ENCODE data around the gene YJU2. TPM values are rescaled to one million over a fixed set of nuclear protein-coding genes. Genes with fewer than 3 reads are reported as not detected.

Gene YJU2
- polyA plus RNA-seq, 1 donor from 2014 or later, result 32.6 TPM

- no peak overlapping the region for H3K4me3 ChIP-seq (ENCODE audit: low read length)
- H3K9me3 ChIP-seq (ENCODE audit: low read length), result no peaks in the 10 kb centered on the region
- no peaks in the 10 kb centered on the region for H3K9me2 ChIP-seq (ENCODE audit: insufficient read depth, low read length)
- H3F3A ChIP-seq (ENCODE audit: insufficient read depth, low read length, poor library complexity, severe bottlenecking), result no peaks in the 10 kb centered on the region
- TF ChIP-seq RAD21 (conservative IDR thresholded peaks at IDR 0.05) (no peak), EP300 (conservative IDR thresholded peaks at IDR 0.05; ENCODE audit: poor library complexity, severe bottlenecking) (no peak), EZH2 (IDR thresholded peaks at IDR 0.05; ENCODE audit: borderline replicate concordance, insufficient read depth, low read length, poor library complexity, severe bottlenecking) (no peak), MXI1 (conservative IDR thresholded peaks at IDR 0.05; ENCODE audit: poor library complexity, severe bottlenecking) (no peak), POLR2AphosphoS5 (IDR thresholded peaks at IDR 0.05) (no peak), REST (IDR thresholded peaks at IDR 0.05; ENCODE audit: borderline replicate concordance) (no peak), SMC3 (conservative IDR thresholded peaks at IDR 0.05; ENCODE audit: poor library complexity) (no peak), CTCF (IDR thresholded peaks at IDR 0.05; ENCODE audit: poor library complexity, severe bottlenecking) (no peak), TAF1 (IDR thresholded peaks at IDR 0.05; ENCODE audit: low read depth) (no peak)
- H2AFZ ChIP-seq (ENCODE audit: low read depth, low read length), result no peak overlapping the region
- H3K9ac ChIP-seq (ENCODE audit: low read length), result no peak overlapping the region
- H3K79me2 ChIP-seq (replicated peaks; ENCODE audit: insufficient read depth, low read length), result no peaks in the 10 kb centered on the region
- H3K4me2 ChIP-seq (ENCODE audit: low read length), result no peak overlapping the region
- H3K27ac ChIP-seq (ENCODE audit: low read length), result no peak overlapping the region
- H3K27me3 ChIP-seq (ENCODE audit: insufficient read depth, low read depth, low read length), result no peaks in the 10 kb centered on the region
- no peaks in the 10 kb centered on the region for H4K20me1 ChIP-seq (ENCODE audit: insufficient read depth)
- no peaks in the 10 kb centered on the region for H3K36me3 ChIP-seq (ENCODE audit: insufficient read depth, low read length)
Observed at GRCh38 chr19:4292515-4292914, 45.6 kb downstream of the YJU2 start.

- H3K36me3 ChIP-seq (ENCODE audit: insufficient read depth, low read length), result no peaks in the 10 kb centered on the region
- H2AFZ ChIP-seq (ENCODE audit: low read depth, low read length), result no peak overlapping the region
Observed at GRCh38 chr19:4294389-4294788, 47.5 kb downstream of the YJU2 start.

More at GRCh38 chr19:4294389-4294788, 47.5 kb downstream of the YJU2 start:
- Histone ChIP-seq H3K27ac (ENCODE audit: low read length) (no peak overlapping the region), H3K9me3 (ENCODE audit: low read length) (no peaks in the 10 kb centered on the region), H3K9ac (ENCODE audit: low read length) (no peak overlapping the region), H3K4me3 (ENCODE audit: low read length) (no peak overlapping the region), H4K20me1 (ENCODE audit: insufficient read depth) (no peaks in the 10 kb centered on the region), H3F3A (ENCODE audit: insufficient read depth, low read length, poor library complexity, severe bottlenecking) (no peaks in the 10 kb centered on the region), H3K79me2 (replicated peaks; ENCODE audit: insufficient read depth, low read length) (no peaks in the 10 kb centered on the region), H3K27me3 (ENCODE audit: insufficient read depth, low read depth, low read length) (no peaks in the 10 kb centered on the region), H3K9me2 (ENCODE audit: insufficient read depth, low read length) (no peaks in the 10 kb centered on the region), H3K4me2 (ENCODE audit: low read length) (no peak overlapping the region)
- TF ChIP-seq CTCF (IDR thresholded peaks at IDR 0.05; ENCODE audit: poor library complexity, severe bottlenecking), result no peak
- TF ChIP-seq POLR2AphosphoS5 (IDR thresholded peaks at IDR 0.05), result no peak
- TF ChIP-seq REST (IDR thresholded peaks at IDR 0.05; ENCODE audit: borderline replicate concordance), result no peak
- no peak for TF ChIP-seq SMC3 (conservative IDR thresholded peaks at IDR 0.05; ENCODE audit: poor library complexity)
- TF ChIP-seq EZH2 (IDR thresholded peaks at IDR 0.05; ENCODE audit: borderline replicate concordance, insufficient read depth, low read length, poor library complexity, severe bottlenecking), result no peak
- no peak for TF ChIP-seq MXI1 (conservative IDR thresholded peaks at IDR 0.05; ENCODE audit: poor library complexity, severe bottlenecking)
- TF ChIP-seq TAF1 (IDR thresholded peaks at IDR 0.05; ENCODE audit: low read depth), result no peak
- no peak for TF ChIP-seq EP300 (conservative IDR thresholded peaks at IDR 0.05; ENCODE audit: poor library complexity, severe bottlenecking)
